22Rv1 (cell line): ENCODE results near the gene TCF12.

Source experiments
- CTCF ChIP-seq: fragments of 450-650 bp; IDR thresholded peaks from 2 replicates; pipeline ENCODE4 v1.5.1; 2017; ENCODE audit warnings: mild to moderate bottlenecking
- ZFX ChIP-seq: fragments of 450-650 bp; IDR thresholded peaks from 2 replicates; pipeline ENCODE4 v1.6.1; 2017; ENCODE audit warnings: antibody characterized with exemption, borderline replicate concordance

- TF ChIP-seq CTCF: no peak
- no peak for TF ChIP-seq ZFX
These were observed 266.1 kb downstream of the TCF12 start for GRCh38 chr15:57184502-57184901.
